Smooth muscle cell of trachea (primary cell): ENCODE results near the gene RAC3. TPM values are rescaled to one million over a fixed set of nuclear protein-coding genes. Genes with fewer than 3 reads are reported as not detected.

ENCODE experiments used
- total RNA-seq: library from RNA; depleted of rRNA; stranded (reverse); fragments of >200 nt; gene quantifications from 2 replicates; pipeline ENCODE4 v1.2.1, GENCODE V29; 2014

RAC3 gene
- 7.6 and 12.6 TPM in 2 replicates for total RNA-seq

DNA sequence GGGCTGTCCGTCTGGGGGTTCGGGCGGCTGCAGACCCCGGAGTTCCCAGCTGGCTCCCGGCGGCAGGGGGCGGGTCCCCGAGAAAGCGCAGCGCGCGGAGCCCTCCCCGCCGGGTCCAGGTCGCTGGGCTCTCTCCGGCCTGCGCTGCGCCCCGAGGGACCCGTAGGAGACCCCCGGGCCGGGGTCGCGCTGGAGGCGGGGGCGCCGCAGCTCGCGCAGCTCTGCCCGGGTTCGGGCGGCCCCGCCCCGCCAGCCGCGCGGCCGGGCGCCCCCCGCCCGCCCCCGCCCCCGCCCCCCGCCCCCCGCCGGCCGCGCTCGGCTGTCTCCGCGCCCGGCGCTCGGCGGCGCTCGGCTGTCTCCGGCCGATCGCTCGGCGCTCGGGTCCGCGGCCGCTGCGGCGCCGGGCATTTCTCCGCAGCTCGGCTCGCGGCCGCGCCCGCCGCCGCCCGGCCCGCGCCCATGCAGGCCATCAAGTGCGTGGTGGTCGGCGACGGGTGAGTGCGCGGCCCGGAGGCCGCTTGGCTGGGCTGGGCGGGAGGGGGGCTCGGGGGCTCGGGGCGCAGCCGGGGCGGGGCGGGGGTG, at the start of gene RAC3:
Gene RAC3, plus strand, starts transcription at position 376 of the 582 bp plus-strand sequence. Its CDS starts 84 bp downstream, at position 460.

DNA sequence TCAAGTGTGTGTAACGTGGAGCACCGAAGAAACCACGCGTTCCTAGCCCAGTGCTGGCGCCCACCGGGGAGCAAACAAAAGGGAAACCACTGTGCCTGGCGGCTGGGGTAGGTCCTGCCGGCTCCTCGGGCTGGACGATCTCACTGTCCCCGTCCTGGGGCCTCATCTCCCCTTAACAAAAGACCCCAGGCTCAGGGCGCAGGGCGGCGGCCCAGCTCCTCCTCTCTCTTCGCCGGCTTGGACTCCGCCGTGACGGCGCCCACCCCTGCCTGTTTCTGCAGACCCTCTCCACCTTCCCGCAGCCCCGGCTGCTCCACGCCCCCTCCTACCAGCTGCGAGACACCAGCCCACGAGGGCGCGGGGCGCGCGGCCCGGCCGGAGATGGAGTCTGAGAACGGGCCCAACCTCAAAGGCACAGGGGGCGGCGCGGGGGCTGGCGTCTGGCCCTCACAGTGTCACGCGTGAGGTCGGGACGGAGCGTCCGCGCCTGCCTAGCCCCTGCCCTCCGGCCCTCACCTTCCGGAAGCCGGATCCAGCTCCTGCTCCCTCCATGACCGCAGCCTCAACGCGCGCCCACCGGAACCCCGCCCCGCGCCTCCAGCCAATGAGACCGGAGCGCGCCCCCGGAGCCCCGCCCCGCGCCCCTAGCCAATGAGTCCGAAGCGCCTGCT, 9.0 kb upstream of the RAC3 start, which contains the start of gene CENPX:
Gene CENPX, minus strand, starts transcription at position 569 of the 671 bp plus-strand sequence. Its CDS starts 17 bp downstream, at position 552.

DNA sequence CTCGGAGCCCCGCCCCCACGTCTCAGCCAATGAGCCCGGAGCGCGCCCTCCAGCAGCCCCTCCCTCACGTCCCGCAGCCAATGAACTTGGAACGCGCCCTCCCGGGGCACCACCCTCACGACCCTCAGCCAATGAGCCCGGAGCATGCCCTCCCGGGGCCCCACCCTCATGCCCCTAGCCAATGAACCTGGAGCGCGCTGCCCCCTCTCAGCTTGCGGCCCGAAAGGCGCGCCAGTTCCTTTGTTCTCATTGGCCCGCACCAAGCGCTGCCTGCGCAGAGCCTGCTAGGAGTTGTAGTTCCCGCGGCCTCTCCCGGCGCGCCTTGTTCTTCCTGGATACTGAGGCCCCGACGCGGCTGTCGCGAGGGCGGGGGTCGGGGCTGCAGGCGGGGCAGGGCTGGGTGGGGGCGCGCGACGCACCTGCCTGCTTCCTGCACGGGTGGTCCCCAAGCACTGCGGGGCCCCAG, 8.5 kb upstream of the RAC3 start, which contains the start of gene LRRC45:
Gene LRRC45, plus strand, starts transcription at position 325 of the 466 bp plus-strand sequence. CDS start 339 bp downstream, outside the sequence.

DNA sequence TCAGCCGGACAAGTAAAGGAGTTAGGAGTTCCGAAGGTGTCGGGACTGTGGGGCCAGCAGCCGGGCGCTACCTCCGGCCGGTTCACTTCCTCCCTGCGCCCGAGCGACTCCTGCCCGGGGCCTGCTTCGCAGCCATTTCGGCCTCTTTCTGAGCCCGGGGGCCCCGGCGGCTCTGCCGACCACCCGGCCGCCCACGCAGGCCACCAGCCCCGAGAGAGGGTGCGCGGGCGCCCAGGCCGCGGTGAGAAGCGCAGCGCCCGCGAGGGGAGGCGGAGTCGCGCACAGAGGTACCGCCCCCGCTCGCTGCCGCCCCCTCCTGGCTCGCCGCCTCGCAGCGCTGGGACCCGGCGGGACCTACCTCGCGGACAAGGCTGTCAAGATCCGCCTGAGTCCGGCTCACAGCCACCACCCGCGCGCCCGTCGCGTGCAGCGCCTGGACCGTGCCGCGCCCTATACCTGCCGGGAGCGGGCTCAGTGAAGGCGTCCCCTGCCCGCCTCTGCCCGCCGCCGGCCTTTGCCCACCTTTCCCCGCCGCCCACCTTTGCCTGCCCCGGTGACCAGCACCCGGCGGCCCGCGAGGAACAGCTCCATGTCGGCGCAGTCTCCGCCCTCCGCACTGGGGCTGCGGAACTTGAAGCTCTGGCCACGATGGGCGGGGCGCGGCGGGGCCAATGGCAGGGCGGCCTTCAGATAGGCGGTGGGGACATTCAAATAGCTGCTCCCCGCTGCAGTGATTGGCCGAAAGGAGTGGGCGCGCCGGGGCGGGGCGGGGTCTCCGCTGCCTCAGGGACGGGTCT, 5.8 kb downstream of the RAC3 start, which contains the start of gene DCXR:
Gene DCXR, minus strand, starts transcription at position 606 of the 797 bp plus-strand sequence. Its CDS starts 15 bp downstream, at position 591.

DNA sequence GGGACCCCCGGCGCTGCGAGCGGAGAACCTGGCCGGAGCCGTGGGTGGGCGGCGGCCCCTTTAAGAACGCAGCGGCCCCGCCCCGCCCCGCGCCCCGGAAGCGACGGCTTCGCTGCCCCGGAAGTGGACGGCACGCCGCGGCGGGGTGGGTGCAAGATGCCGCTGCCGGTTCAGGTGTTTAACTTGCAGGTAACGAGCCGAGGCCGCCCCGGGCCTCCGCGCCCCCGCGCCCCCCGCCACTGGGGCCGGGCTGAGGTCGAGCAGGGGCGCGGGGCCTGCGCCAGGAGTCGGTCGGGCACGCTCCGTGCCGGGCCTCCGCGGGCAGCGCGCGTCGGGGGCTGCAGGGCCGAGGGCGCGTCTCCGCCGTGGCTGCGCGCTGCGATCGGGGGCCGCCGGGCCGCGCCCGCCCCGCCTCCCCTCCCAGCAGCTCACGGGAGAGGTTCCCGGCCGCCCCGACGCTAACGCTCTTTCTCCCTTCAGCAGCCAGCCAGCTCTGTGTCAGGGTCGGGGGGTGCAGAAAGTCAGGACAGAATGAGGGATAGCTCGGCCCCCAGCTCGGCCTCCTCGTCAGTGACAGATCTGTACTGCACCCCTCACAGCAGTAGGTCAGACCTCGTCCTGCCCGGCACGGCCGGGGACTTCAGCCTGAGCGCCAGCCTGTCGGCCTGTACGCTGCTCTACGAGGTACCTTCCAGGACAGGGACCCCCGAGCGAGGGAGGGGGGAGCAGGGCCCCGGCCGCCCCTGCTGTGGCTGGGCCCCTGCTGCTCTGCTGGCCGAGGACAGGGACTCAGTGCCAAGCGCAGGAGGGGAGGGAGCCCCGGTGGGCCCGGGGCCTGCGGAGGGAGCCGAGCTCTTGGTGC, 20.5 kb downstream of the RAC3 start, which contains the start of the genes GPS1 and RFNG:
Gene GPS1, plus strand, starts transcription at position 123 of the 862 bp plus-strand sequence. Its CDS starts 34 bp downstream, at position 157.
Gene RFNG, minus strand, starts transcription at position 36 of the 862 bp plus-strand sequence. CDS start 45 bp downstream, outside the sequence.

DNA sequence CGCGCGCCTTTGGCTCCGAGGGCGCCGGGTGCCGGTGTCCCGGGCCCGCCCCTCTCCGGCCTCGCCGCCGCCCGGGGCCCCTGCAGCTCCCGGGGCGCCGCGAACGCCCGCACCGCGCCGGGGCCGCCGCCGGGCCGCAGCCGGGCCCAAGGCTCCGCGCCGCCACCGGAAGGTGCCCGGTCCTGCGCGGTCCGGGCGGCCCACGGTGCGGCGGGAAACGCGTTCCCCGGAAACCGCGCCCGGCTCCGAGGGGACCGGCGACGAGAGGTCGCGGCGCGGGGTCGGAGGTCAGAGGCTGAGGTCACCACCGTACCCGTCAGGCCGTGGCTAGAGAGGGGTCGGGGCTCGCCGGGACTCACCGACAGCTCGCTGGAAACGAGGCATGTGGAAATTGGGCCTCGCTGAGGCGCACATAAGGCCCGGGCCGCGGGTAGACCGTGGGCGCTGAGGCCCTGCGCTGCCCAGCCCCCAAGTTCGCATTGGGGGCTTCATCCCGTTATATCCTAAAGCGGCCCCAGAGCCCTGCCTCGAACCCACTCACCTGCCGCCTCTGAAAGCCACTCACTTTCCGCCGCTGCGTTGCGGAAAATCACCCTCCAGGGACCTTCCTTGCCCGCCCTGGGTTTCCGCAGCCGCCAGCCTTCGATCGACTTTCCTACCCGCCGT, 34.3 kb downstream of the RAC3 start, which contains the start of gene DUS1L:
Gene DUS1L, minus strand, starts transcription at position 167 of the 666 bp plus-strand sequence. CDS start 745 bp downstream, outside the sequence.

Other genes with a start within 250 kb of the RAC3 start
- gene GCGR, start 227.5 kb upstream of the RAC3 start, total RNA-seq = not detected in 2 replicates
- 80.3 and 126 TPM in 2 replicates for gene MCRIP1, start 198.4 kb upstream of the RAC3 start, total RNA-seq
- gene PPP1R27, start 196.6 kb upstream of the RAC3 start, total RNA-seq = 0.17 TPM in 1 of 2 replicates, not detected in the other
- gene P4HB, start 171.1 kb upstream of the RAC3 start, total RNA-seq = 1,342 and 1,881 TPM in 2 replicates
- 187 and 318 TPM in 2 replicates for gene ARHGDIA, start 160.3 kb upstream of the RAC3 start, total RNA-seq
- 102 and 168 TPM in 2 replicates for gene ALYREF, start 140.1 kb upstream of the RAC3 start, total RNA-seq
- gene ANAPC11, start 140.0 kb upstream of the RAC3 start, total RNA-seq = 138 and 243 TPM in 2 replicates
- 0.87 and 2.5 TPM in 2 replicates for gene NPB, start 129.4 kb upstream of the RAC3 start, total RNA-seq
- gene PCYT2, start 120.3 kb upstream of the RAC3 start, total RNA-seq = 63.5 and 63.7 TPM in 2 replicates
- 26.8 and 27.1 TPM in 2 replicates for gene SIRT7, start 113.5 kb upstream of the RAC3 start, total RNA-seq
- gene MAFG, start 103.9 kb upstream of the RAC3 start, total RNA-seq = 16.1 and 25.3 TPM in 2 replicates
- gene PYCR1, start 94.4 kb upstream of the RAC3 start, total RNA-seq = 65.9 and 124 TPM in 2 replicates
- not detected in 2 replicates for gene MYADML2, start 84.4 kb upstream of the RAC3 start, total RNA-seq
- 0.99 TPM in 1 of 2 replicates, not detected in the other for gene NOTUM, start 70.5 kb upstream of the RAC3 start, total RNA-seq
- 29.4 and 30.8 TPM in 2 replicates for gene ASPSCR1, start 54.0 kb upstream of the RAC3 start, total RNA-seq
- 13.4 and 47.6 TPM in 2 replicates for gene CENPX, start 8.8 kb upstream of the RAC3 start, total RNA-seq
- gene LRRC45, start 8.4 kb upstream of the RAC3 start, total RNA-seq = 16.2 and 17.0 TPM in 2 replicates
- gene DCXR, start 6.0 kb downstream of the RAC3 start, total RNA-seq = 52.3 and 70.0 TPM in 2 replicates
- gene RFNG, start 20.1 kb downstream of the RAC3 start, total RNA-seq = 36.8 and 69.6 TPM in 2 replicates
- gene GPS1, start 20.2 kb downstream of the RAC3 start, total RNA-seq = 101 and 117 TPM in 2 replicates
- 46.8 and 52.1 TPM in 2 replicates for gene DUS1L, start 34.1 kb downstream of the RAC3 start, total RNA-seq
- gene FASN, start 66.6 kb downstream of the RAC3 start, total RNA-seq = 153 and 279 TPM in 2 replicates
- 12.6 and 16.0 TPM in 2 replicates for gene CCDC57, start 181.2 kb downstream of the RAC3 start, total RNA-seq
- gene SLC16A3, start 197.4 kb downstream of the RAC3 start, total RNA-seq = 80.3 and 222 TPM in 2 replicates
- gene CSNK1D, start 242.0 kb downstream of the RAC3 start, total RNA-seq = 60.9 and 70.6 TPM in 2 replicates